IPS-NIHi7 (cell line): ENCODE data around the gene MTARC1.

Experiments
- DNase-seq: peaks from one replicate; pipeline ENCODE4 v3.0.0; 2012; ENCODE audit warnings: mixed read lengths; ENCODE audit errors: extremely low spot score

MTARC1 gene

DNA sequence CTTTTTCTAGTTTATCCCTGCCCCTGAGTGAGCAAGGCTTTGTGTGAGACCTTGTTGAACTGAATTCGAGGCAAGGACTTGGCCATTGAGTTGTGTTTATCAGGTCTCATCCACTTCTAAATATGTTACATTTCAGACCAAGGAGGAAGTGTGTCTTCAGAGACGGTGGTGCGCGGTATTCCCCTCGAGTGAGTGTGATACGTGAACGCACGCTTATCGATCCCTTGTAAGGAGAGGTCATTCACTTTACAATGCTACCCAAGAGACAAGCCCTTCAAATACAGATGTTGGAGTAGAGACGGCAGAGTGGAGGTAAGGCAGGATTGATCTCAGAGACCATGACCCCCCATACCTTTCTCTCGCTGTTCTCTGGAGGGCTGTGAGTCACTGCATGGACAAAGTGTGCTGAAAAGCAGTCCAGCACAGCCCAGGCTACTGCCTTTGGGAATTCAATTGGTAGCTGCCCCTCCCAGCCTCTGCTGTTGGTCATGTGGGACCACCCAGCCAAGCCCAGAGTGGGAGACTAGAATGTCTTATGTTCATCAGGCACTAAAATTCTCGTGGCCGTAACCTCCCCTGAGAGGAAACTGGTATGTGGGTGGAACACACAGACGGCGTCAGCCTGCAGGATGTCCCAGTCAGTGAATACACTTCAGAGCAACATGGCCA is 16.3 kb upstream of the MTARC1 start:
- DNase-seq: no peak

DNA sequence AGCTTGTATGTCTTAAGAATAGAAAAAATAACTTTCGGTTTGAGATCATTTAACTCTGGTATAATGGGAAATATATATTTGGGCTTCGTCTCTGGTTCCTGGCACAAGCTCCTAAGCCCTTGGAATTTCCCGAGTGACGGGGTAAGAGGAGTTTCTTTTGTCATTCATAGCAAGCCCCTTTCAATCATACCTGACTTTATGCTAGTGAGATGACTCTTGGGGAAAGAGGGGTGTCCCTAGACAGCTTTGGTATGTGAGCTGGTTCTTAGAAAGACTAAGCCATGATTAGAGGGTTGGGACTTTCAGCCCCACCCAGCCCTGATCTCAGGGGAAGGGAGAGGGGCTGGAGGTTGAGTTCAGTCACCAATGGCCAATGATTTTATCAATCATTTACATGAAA is 13.9 kb upstream of the MTARC1 start:
- DNase-seq: no peak

DNA sequence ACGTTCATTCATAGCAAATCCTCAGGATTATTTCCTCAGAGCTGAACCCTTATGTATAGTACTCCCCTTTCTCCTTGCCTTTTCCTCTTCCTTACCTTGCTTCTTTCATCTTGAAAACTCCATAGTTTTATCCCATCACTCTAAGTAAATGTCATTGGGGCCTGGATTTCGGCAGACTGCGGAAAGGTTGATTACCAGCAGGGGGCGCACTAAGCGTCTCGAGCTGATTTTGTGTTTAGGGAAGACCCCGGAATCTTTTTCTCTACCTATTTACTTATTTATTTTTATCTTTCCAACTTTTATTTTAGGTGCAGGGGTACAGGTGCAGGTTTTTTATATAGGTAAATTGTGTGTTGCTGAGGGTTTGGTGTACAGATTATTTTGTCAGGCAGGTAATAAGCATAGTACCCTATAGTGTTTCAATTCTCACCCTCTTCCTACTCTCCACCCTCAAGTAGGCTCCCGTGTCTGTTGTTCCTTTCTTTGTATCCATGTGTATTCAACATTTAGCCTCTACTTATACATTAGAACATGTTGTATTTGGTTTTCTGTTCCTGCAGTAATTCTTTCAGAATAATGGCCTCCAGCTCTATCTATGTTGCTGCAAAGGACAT is 11.4 kb upstream of the MTARC1 start:
- DNase-seq: peak; percentile 64

DNA sequence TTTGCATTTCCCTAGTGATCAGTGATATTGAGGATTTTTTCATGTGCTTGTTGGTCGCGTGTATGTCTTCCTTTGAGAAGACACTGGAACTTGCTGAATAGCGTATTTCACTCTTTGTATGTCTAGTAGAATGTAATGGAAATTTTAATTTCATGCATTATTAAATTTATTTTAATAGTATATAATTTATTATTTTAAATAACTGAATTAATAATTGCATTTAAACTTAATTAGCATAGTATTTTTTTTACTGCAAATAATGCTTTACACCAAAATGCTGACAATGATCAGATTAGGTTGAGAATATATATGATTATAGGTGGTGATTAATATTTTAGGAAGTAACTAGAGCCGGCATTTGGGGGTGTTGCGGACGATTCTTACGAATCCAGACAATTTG is 10.5 kb upstream of the MTARC1 start:
- DNase-seq: no peak

DNA sequence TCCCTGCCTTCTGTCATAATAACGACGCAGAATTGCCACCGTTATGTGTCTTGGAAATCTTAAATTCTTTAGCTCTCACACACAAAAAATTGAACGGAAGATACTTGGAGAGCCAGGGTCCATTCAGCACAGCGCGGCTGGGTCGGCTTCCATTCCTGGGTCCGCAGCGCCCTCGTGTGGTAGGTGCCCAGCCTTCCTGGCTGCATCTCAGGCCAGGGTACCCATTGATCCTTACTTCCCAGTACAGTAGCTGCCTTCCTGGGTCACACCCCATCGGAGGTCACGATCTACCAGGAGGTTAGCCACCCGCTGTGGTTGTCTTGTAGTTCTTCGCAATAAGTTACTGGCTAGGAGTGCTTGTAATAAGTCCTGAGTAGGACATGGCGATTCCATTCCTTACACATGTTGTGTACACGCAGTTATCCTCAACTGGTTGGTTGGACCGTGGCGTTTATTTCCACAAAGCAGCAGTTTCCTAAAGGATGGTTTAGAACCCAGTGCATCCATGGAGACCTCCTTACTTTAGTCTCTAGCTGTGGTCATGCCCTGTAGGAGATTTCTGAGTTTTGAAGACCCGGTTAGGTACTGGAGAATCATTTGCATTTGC is 9.9 kb upstream of the MTARC1 start:
- DNase-seq: peak; percentile 92

DNA sequence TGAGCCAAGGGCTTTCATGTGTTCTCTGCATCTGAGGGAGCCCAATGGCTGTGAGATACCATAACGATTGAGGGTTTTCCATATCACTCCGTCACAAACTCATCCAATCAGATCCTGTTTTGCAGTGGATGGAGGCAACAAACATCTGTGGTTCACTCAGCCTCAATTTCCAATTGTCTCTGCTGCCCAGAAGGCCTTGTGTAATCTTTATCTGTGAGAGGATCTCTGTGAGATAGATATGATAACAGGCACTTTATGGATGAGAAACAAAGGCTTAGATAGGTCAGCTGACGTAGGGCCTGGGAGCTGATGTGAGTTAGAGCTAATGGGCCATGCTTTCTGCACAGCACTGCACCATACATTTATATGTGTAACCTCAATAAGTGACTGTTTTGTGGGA is 3.3 kb upstream of the MTARC1 start:
- DNase-seq: no peak

DNA sequence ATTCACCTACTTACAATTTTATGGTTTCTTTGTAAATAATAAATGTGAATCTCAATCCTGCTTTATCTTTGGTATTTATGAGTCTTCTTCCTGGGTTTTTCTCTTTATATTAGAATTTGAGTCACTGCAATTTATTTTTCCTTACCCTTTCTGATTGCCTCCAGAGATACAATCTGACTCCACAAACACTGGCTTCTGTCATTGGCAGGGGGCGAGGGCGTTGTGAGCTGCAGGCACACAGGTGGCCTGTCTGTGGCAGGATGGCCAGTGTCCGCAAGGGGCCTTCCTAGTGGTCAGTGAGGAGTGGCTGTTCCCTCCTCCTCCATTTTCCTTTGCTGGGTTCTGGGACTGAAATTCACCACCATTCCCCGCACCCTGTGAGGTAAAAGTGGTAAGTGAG is 2.0 kb upstream of the MTARC1 start:
- no peak for DNase-seq

DNA sequence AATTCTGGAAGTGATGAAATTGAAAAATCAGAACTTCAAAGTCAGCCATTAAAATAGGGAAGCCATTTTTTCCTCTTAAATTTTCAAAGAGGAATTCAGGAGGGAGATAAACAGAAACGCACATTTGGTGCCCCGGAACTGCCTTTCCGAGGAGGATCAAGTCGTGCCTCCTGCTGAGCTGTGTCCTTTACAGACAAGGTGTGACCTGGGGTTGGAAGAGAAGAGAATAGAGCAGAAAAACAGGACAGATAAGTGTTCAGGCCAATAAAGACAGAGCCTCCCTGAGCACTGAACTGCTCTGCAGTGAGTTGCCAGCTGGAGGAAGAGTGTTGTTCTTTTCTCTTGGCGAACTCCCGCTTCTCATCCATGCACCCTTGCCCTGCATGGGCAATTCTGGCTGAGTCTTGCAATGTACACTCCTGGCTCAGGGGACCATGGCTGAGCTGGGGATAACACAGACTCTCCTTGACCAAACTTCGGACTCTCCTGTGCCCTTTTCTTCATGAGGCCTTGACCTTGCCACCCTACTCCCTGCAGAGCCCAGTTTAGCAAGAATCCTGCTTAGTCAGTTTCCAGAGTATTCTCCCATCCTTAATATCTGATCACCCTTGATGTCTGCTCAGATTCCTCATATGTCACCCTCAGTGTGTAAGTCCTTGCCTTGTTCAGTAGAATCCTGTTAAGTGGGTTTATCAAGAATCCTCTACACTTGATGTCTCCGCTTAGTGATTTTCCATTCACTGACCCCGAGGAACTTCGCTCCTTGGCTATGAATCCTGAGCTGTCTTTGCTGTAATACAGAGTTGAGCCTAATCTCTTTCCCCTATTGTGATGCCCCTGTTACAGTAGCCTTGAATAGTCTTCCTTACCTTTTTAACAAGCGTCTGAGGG is 1.3 kb upstream of the MTARC1 start:
- no peak for DNase-seq

DNA sequence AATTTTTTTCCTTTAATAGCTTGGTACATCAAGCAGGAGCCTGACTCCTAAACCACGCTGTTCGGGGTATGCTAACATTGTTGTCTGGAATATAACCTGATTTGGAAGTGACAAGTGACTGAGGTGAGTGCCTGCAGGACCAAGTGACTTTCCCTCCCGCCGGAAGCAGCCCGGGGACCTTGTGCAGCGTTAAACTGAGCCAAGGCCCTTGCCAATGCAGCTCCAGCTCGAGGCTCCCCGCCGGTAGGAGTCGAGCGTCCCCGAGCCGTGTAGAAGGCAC is 716 bp upstream of the MTARC1 start:
- no peak for DNase-seq

DNA sequence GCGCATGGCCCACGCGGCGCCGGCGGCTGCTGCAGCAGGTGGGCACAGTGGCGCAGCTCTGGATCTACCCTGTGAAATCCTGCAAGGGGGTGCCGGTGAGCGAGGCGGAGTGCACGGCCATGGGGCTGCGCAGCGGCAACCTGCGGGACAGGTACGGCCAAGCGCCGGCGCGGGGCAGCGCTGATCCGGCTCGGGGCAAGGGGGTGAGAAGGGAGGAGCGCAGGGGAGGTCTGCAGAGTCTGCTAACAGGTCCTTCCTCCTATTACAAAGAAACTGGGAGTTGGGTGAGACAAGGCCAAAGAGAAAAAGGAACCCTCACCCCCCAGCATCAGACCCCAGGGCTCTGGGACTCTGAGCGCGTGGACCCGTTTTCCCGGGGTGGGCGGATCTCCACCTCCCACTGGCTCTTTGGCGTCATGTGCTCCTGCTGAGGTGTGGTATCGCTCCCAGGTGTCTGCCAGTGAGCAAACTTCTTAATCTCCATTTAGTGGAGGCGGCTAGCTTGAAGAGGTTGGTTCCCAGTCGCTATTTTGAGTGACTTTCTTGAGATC is 431 bp downstream of the MTARC1 start:
- peak; percentile 61 for DNase-seq

DNA sequence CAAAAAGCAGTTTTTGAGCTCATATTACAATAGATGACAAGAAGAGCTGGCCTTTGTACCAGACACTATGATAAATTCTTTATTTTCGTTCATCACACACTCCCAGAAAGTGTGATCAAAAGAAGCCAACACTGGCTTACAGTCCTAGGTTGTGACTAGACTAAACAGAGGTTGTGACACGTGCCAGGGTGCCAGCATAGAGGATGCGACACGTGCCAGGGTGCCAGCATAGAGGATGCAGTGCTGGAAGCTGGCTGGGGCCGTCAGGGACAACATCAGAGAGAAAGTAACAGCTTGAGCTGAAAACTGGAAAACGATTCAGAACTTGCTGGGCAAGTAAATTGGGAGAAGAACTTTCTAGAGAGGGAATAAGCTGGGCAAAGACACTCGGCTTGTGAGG is 2.2 kb downstream of the MTARC1 start:
- no peak for DNase-seq

DNA sequence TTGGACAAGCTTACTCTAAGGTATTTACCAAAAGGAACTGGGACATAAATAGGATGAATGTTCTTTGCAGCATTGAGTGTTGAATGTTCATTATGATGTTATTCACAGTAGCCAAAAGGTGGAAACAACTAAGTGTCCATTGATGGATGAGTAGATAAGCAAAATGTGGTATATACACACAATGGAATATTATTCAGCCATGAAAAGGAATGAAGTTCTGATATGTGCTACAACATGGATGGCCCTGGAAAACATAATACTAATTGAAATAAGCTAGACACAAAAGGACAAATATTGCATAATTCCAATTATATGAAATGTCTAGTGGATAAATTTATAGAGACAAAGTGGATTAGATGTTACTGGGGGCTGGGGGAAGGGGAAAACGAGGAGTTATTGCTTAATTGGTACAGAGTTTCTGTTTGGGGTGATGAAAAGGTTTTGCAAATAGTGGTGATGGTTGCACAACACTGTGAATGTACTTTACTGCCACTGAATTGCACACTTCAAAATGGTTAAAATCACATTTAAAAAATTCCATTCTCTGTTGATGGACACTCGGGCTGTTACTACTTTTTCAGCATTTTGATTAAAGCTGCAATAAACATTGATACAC is 2.9 kb downstream of the MTARC1 start:
- DNase-seq: no peak

DNA sequence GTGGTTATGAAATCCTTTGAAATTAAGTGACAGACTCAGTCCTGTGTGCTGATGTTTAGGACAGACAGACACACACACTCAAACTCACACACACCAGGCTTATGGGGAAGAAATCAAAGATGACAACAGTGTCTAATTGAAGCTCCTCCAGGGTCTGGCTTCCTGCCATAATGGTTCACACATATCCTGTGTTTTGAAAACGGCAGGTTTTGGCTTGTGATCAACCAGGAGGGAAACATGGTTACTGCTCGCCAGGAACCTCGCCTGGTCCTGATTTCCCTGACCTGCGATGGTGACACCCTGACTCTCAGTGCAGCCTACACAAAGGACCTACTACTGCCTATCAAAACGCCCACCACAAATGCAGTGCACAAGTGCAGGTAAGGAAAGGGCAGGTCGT is 4.6 kb downstream of the MTARC1 start:
- no peak for DNase-seq

DNA sequence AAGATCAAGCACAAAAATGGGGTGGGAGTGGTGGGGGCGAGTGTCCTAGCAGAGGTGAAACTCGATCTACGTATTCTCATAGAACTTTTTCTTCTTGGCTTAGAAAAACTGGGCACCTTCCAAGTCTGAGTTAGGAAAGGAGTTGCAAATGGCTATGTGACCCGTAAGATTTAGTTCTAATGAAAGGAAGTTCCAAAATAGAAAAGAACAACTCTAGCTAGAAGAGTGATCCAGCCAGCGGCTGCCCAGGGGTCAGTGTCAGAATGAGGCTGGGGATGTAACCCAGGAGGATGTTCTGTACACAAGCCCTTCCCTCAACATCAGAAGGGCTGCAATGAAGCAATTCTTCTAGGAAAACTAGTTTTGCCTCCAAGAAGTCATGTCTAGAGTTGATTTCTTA is 5.2 kb downstream of the MTARC1 start:
- no peak for DNase-seq

DNA sequence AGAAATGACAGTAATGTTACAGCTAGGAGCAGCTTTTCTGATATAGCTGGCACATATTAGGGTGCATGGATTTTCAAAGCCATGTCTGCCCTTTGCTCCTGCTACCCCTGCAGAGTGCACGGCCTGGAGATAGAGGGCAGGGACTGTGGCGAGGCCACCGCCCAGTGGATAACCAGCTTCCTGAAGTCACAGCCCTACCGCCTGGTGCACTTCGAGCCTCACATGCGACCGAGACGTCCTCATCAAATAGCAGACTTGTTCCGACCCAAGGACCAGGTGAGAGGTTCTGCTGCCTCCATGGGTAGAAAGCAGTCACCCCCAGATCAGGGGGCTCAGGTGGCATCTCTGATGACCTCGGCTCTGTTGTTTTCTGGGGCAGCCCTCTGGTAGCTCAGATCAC is 9.8 kb downstream of the MTARC1 start:
- no peak for DNase-seq

DNA sequence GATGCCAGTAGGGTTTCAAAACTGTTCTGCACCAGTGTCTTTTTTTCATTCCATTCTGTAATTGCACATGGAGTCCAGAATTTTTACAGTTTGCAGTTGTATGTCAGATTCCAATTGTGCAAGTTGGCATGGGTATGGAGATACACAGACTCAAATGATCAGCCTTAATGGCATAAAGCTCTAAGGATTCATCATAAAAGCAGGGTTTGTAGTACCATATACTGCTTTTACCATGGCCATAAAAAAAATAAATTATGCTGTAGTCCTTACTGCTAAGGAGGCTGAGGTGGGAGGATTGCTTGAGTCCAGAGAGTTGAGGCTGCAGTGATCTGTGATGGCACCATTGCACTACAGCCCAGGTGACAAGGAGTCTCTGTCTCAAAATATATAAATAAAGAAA is 10.3 kb downstream of the MTARC1 start:
- DNase-seq: no peak

DNA sequence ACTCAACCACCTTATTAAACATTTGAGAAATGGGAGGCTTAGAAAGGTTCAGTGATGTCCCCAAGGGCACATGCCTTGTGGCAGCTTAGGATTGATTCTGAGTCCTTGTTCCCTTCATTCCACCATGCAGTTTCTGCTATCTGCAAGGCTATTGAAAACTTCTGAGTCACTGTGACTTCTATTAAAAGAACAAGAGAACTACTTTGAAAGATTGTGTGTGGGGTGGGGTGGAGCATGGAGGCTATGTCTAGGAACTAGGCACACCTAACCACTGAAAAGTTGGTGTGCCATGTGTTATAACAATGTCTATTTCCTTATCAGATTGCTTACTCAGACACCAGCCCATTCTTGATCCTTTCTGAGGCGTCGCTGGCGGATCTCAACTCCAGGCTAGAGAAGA is 10.8 kb downstream of the MTARC1 start:
- no peak for DNase-seq

DNA sequence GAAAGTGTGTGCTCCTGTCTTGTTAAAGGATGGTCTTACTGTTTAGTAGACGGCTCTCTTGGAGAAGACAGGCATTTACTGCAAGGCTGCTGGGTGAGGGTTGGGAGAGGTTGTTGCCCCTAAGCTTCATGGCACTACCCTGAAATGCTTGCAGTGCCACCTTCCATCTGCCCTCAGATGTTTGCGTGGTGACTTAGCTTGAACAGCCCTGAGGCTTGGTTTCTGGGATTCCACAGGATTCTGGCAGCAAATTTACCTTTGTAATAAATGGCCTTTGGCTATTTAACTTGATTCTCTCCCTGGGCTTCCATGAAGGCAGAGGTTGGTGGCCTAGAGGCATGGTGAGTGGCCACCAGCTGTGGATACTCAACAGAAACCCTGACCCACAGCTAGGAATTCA is 11.6 kb downstream of the MTARC1 start:
- DNase-seq: no peak

DNA sequence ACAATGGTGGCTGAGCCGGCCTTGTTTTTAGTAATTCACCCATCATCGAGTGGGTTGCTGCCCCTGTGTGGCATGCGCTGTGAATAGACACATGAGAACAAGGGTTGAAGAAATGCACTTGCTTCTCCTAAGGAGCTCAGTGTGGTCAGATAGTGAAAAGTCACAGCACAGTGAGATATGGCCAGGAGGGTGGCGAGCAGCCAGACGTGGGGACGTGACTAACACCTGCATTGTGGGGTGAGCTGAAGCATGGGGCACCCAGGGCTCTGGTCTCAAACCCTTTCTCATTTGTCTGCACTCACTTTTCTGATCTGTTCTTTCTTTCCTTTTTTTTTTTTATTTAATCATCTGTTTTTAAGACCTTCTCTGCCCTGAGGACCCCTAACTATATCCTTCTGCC is 13.5 kb downstream of the MTARC1 start:
- no peak for DNase-seq

DNA sequence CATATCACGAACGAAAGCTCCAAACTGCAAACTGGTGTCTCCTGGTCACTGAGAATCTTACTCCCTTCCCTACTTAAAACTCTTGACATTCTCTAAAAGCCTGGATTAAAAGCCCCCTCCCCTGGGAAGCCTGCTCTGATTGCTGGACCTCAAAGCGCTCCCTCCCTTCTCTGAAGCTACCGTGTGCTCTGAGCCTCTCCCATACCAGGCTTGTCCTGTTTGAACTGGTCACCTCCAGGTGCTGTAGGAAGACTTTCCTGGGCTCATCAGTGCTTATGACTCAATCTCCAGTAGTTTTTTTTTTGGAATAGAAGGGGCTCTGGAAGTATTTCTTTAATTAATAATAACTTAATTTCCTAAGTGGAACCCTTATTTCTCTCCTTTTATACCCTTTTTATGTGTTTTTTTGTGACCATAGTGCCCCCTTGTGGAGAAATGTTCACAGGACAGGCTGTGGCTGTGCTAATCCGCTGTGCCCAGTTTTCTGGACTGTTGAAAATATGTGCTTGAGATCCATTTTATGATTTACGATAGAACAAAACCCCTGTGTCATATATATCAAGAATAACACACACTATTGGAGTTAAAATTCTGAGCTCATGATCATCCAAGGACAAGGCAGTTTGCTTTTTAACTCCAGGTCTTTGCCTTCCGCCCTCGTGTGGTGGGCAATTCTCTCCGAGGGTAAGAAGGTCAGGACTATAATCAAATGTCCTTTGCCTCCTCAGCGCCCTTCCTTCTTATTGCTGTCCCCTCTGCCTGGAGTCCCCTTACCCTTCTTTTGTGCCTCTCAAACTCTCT is 16.9 kb downstream of the MTARC1 start:
- DNase-seq: no peak

DNA sequence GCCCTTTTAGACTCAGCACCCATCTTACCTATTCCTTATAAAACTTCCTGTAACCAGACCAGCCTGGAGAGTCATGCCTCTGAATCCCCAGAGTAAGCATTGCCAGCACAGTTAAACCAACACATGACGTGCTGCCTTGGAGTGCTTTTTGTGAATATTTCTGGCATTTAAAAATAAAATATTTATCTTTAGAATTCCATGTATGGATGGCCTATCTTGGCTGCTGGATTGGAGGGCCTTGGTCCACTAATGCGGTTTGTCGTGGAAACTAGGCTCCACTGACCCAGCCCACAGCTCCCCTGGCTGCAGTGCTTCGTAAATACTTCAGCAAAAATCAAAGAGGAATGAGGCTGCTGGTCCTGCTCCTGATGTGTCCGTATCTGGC is 17.5 kb downstream of the MTARC1 start:
- no peak for DNase-seq
